MCF 10A (cell line): ENCODE measurements around the gene MET. TPM values are rescaled to one million over a fixed set of nuclear protein-coding genes. Genes with fewer than 3 reads are reported as not detected.

Experiments used
- BruUV-seq: library from RNA; stranded (reverse); fragments of 400-500 nt; replicated peaks from 2 replicates; lab custom pipeline; 2021; lab: Mats Ljungman, UMichigan
- CTCF ChIA-PET: fragments of 300-600 bp; sonication (Branson Sonifier 250); formaldehyde crosslinking; extraction: SDS; loops from one replicate; lab custom pipeline; 2021; ENCODE audit warnings: antibody characterized with exemption, inconsistent platforms; lab: Yijun Ruan, JAX
- POLR2A ChIA-PET: fragments of 300-600, 350-650 bp; sonication (Branson Sonifier 250); formaldehyde crosslinking; extraction: SDS; loops from one replicate; lab custom pipeline; 2020; ENCODE audit warnings: antibody characterized with exemption, inconsistent platforms; lab: Yijun Ruan, JAX
- DNase-seq: peaks from one replicate; pipeline ENCODE4 v3.0.0-alpha.2; 2018; ENCODE audit not compliant: unreplicated experiment
- H3K27ac Mint-ChIP-seq: one replicate; pipeline ENCODE4 v1.8.0; 2022; ENCODE audit warnings: mild to moderate bottlenecking, low read depth, mixed read lengths; ENCODE audit not compliant: unreplicated experiment
- H3K27me3 Mint-ChIP-seq: one replicate; pipeline ENCODE4 v1.8.0; 2022; ENCODE audit warnings: mixed read lengths; ENCODE audit not compliant: insufficient read depth, unreplicated experiment
- H3K36me3 Mint-ChIP-seq: one replicate; pipeline ENCODE4 v1.8.0; 2022; ENCODE audit warnings: mild to moderate bottlenecking, moderate library complexity, mixed read lengths; ENCODE audit not compliant: insufficient read depth, unreplicated experiment
- H3K4me1 Mint-ChIP-seq: one replicate; pipeline ENCODE4 v1.8.0; 2022; ENCODE audit warnings: mixed read lengths; ENCODE audit not compliant: insufficient read depth, unreplicated experiment
- H3K4me3 Mint-ChIP-seq: one replicate; pipeline ENCODE4 v1.8.0; 2022; ENCODE audit warnings: mild to moderate bottlenecking, moderate library complexity, mixed read lengths; ENCODE audit not compliant: unreplicated experiment
- H3K9me3 Mint-ChIP-seq: one replicate; pipeline ENCODE4 v1.8.0; 2022; ENCODE audit warnings: mixed read lengths; ENCODE audit not compliant: unreplicated experiment
- intact Hi-C: fragments of 100-400 bp; cut with micrococcal nuclease; formaldehyde crosslinking; loops from 2 replicates; pipeline ENCODE4 v1.14.1; 2022
- total RNA-seq: library from RNA; stranded (reverse); gene quantifications from 2 replicates; pipeline ENCODE4 v1.2.3, GENCODE V29; 2022
- TF ChIP-seq, protein P1 (sequence below): fragments of 200-600 bp; IDR thresholded peaks from one replicate; pipeline ENCODE4 v1.8.0; 2022; ENCODE audit warnings: antibody characterized with exemption, mild to moderate bottlenecking; ENCODE audit not compliant: unreplicated experiment

The MET gene
- total RNA-seq, 1 experiment from 2014 or later = 129 TPM

DNA sequence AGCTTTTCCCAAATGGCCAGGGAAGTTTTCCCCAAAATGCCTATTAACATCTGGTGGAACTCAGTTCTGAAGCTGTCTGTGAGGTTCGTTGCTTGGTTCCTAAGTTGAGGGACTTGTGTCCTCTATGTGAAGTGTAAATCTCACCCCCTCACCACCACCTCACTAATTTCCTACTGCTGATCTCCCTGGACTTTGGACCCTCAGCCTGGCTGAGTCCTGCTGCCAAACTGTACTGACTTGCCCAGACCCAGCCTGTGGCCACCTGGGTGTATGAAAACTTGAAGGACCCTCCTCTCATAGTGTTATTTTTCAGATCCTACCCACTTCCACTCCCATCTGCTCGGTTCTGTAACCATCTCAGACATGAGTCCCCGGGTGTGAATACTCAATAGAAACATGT, 94.9 kb downstream of the MET start:
- BruUV-seq = no TSS peak
- DNase-seq = no peak
- intact Hi-C loops = no loop called here
- no peaks in the 10 kb centered on the region for H3K9me3 Mint-ChIP-seq
- ChIA-PET CTCF (no interaction called here), POLR2A (interaction anchor here (0.7 kb wide), 1 partner anchor 69 kb away, joined by 3 read pairs; no protein-coding TSS in a partner anchor)
- peaks cover 64% of the 10 kb centered on the region for H3K36me3 Mint-ChIP-seq
- no peaks in the 10 kb centered on the region for H3K27me3 Mint-ChIP-seq
- no peak overlapping the region for H3K27ac Mint-ChIP-seq
- H3K4me1 Mint-ChIP-seq = no peaks in the 10 kb centered on the region
- H3K4me3 Mint-ChIP-seq = no peak overlapping the region
- TF ChIP-seq, protein P1, sequence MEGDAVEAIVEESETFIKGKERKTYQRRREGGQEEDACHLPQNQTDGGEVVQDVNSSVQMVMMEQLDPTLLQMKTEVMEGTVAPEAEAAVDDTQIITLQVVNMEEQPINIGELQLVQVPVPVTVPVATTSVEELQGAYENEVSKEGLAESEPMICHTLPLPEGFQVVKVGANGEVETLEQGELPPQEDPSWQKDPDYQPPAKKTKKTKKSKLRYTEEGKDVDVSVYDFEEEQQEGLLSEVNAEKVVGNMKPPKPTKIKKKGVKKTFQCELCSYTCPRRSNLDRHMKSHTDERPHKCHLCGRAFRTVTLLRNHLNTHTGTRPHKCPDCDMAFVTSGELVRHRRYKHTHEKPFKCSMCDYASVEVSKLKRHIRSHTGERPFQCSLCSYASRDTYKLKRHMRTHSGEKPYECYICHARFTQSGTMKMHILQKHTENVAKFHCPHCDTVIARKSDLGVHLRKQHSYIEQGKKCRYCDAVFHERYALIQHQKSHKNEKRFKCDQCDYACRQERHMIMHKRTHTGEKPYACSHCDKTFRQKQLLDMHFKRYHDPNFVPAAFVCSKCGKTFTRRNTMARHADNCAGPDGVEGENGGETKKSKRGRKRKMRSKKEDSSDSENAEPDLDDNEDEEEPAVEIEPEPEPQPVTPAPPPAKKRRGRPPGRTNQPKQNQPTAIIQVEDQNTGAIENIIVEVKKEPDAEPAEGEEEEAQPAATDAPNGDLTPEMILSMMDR = no peak

DNA sequence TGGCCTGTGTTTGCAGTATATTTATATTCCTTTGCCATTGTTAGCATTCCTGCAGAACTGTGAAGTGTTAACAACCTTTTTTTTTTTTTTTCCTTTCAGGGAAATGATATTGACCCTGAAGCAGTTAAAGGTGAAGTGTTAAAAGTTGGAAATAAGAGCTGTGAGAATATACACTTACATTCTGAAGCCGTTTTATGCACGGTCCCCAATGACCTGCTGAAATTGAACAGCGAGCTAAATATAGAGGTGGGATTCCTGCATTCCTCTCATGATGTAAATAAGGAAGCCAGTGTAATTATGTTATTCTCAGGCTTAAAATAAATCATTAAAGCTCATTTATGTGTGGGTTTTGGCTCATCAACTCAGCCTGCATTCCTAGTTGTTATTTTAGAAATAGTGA, 97.5 kb downstream of the MET start:
- ChIA-PET CTCF (interaction anchor here (1.0 to 1.3 kb wide), 2 partner anchors 22 to 178 kb away, joined by 3 to 6 read pairs; no protein-coding TSS in a partner anchor), POLR2A (interaction anchor here (0.7 to 1.3 kb wide), 2 partner anchors 14 to 18 kb away, joined by 3 read pairs; no protein-coding TSS in a partner anchor)
- TF ChIP-seq, protein P1 = no peak
- H3K4me1 Mint-ChIP-seq = no peaks in the 10 kb centered on the region
- H3K27me3 Mint-ChIP-seq = no peaks in the 10 kb centered on the region
- no peak overlapping the region for H3K4me3 Mint-ChIP-seq
- no peaks in the 10 kb centered on the region for H3K9me3 Mint-ChIP-seq
- BruUV-seq = no TSS peak
- DNase-seq = no peak
- H3K36me3 Mint-ChIP-seq = peaks cover 78% of the 10 kb centered on the region
- intact Hi-C loops = no loop called here
- H3K27ac Mint-ChIP-seq = no peak overlapping the region

DNA sequence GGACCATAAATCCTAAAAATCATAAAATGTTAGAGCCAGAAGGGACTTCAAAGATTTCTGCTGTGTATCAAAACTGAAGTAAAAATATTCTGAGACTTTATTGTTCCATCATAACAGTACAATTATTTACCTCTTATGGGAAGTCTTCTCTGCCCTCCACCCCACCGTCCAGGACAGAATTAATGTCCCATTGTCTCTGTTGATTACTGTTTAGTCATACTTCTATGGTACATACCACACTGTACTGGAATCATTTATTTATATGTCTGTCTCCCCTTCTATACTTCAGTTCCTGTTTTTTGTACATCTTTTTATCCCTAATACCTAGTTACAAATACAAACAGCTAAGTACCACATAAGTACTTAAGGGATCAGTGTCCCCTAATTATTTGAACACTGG, 98.9 kb downstream of the MET start:
- CTCF ChIA-PET = interaction anchor here (1.0 kb wide), 1 partner anchor 103 kb away, joined by 3 read pairs; no protein-coding TSS in a partner anchor

GRCh38 chr7:116771640-116772039, 99.6 kb downstream of the MET start:
- ChIA-PET POLR2A (interaction anchor here (0.6 to 1.9 kb wide), 7 partner anchors 9 to 510 kb away, joined by 3 to 6 read pairs (median 4); no protein-coding TSS in a partner anchor), CTCF (interaction anchor here (0.6 to 1.0 kb wide), 3 partner anchors 19 to 139 kb away, joined by 3 to 4 read pairs (median 3); no protein-coding TSS in a partner anchor)
- no TSS peak for BruUV-seq
- H3K4me1 Mint-ChIP-seq = peaks cover 6% of the 10 kb centered on the region
- no peaks in the 10 kb centered on the region for H3K27me3 Mint-ChIP-seq
- peaks cover 75% of the 10 kb centered on the region for H3K36me3 Mint-ChIP-seq
- intact Hi-C loops = no loop called here
- TF ChIP-seq, protein P1 = no peak
- no peak overlapping the region for H3K4me3 Mint-ChIP-seq
- no peak for DNase-seq
- no peak overlapping the region for H3K27ac Mint-ChIP-seq
- no peaks in the 10 kb centered on the region for H3K9me3 Mint-ChIP-seq

More for the DNA sequence above, 98.9 kb downstream of the MET start:
- TF ChIP-seq, protein P1 = no peak
- no TSS peak for BruUV-seq
- Mint-ChIP-seq H3K36me3 (peaks cover 80% of the 10 kb centered on the region), H3K27ac (no peak overlapping the region), H3K4me1 (peaks cover 1% of the 10 kb centered on the region), H3K4me3 (no peak overlapping the region), H3K9me3 (no peaks in the 10 kb centered on the region), H3K27me3 (no peaks in the 10 kb centered on the region)
- intact Hi-C loops = no loop called here
- POLR2A ChIA-PET = interaction anchor here (1.9 kb wide), 1 partner anchor 98 kb away, joined by 4 read pairs; no protein-coding TSS in a partner anchor
- DNase-seq = no peak
